Measurements from ENCODE around the gene RNF130. TPM values are rescaled to one million over a fixed set of nuclear protein-coding genes. Genes with fewer than 3 reads are reported as not detected.

RNF130 gene
- total RNA-seq, 2 donors from 2014 or later: 83.9 to 151 TPM

DNA sequence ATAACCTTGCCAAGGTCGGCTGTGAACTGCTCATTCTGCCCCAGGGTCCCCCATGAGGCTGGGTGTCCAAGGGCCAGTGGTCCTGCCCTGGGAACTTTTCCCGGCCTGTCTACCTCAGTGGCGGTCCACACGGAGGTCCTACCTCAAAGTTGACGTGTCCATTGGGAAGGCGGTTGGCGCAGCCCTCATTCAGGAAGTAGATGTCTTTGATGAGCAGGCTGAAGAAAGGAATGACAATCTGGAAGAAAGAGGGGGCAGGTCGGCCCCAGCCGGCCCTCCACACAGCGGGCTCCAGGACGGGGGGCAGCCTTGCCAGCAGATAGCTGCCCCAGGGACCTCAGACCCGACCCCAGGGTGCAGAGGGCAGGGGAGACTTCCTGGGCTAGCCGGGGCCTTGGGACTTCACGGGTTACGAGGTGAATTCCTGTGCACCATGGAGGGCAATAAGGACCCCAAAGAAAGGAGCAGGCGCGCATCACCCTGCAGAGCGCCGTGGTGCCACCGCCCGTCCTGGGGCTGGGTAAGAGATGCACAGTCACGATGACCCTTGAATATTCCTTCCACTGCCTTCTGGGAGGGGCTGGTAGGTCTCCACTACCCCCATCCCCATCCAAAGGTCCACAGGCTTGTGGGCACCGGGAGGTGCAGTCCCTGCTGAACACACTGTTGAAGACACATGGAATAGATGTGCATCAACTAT lies 42.9 kb upstream of the RNF130 start:
- TF ChIP-seq, protein P1, sequence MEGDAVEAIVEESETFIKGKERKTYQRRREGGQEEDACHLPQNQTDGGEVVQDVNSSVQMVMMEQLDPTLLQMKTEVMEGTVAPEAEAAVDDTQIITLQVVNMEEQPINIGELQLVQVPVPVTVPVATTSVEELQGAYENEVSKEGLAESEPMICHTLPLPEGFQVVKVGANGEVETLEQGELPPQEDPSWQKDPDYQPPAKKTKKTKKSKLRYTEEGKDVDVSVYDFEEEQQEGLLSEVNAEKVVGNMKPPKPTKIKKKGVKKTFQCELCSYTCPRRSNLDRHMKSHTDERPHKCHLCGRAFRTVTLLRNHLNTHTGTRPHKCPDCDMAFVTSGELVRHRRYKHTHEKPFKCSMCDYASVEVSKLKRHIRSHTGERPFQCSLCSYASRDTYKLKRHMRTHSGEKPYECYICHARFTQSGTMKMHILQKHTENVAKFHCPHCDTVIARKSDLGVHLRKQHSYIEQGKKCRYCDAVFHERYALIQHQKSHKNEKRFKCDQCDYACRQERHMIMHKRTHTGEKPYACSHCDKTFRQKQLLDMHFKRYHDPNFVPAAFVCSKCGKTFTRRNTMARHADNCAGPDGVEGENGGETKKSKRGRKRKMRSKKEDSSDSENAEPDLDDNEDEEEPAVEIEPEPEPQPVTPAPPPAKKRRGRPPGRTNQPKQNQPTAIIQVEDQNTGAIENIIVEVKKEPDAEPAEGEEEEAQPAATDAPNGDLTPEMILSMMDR (IDR thresholded peaks at IDR 0.05): no peak
- Histone ChIP-seq H3K27ac (no peak overlapping the region), H3K4me3 (no peak overlapping the region), H3K27me3 (replicated peaks; ENCODE audit: insufficient read depth) (no peaks in the 10 kb centered on the region), H3K9me3 (no peaks in the 10 kb centered on the region), H3K36me3 (no peaks in the 10 kb centered on the region), H3K4me1 (ENCODE audit: control insufficient read depth in 1 of 2, low read depth in 2 of 2) (no peaks in the 10 kb centered on the region)
- DNase-seq (ENCODE audit: low spot score) (no peak), ATAC-seq (ENCODE audit: insufficient number of reproducible peaks, low FRiP score, low read depth) (no peak)

DNA sequence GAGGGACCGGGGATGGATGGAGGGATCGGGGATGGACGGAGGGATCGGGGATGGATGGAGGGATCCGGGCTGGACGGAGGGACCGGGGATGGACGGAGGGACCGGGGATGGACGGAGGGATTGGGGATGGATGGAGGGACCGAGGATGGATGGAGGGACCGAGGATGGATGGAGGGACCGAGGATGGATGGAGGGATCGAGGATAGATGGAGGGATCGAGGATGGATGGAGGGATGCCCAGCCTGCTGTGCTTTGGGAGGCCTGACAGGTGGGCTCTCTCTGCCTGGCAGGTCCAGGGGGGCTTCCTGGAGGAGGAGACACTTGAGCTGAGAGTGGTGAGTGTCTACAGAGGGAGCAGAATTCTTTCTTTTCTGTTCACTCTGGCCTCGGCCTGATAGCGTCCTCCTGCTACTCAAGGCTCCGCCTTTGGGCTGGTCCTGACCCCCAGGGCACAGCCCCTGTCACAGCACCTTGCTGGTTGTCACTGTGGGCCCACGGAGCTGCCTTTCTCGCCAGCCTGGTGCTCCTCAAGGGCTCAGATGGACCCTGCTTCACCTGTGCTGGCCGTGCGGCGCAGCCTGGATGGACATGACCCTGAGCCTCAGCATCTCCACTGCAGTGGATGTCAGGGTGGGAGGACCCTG lies 42.2 kb upstream of the RNF130 start:
- no peak overlapping the region for H3K4me3 ChIP-seq
- no peak for ATAC-seq (ENCODE audit: insufficient number of reproducible peaks, low FRiP score, low read depth)
- H3K4me1 ChIP-seq (ENCODE audit: control insufficient read depth in 1 of 2, low read depth in 2 of 2): no peaks in the 10 kb centered on the region
- no peaks in the 10 kb centered on the region for H3K27me3 ChIP-seq (replicated peaks; ENCODE audit: insufficient read depth)
- H3K9me3 ChIP-seq: no peaks in the 10 kb centered on the region
- TF ChIP-seq, protein P1 (IDR thresholded peaks at IDR 0.05): no peak
- H3K36me3 ChIP-seq: no peaks in the 10 kb centered on the region
- no peak overlapping the region for H3K27ac ChIP-seq
- no peak for DNase-seq (ENCODE audit: low spot score)

DNA sequence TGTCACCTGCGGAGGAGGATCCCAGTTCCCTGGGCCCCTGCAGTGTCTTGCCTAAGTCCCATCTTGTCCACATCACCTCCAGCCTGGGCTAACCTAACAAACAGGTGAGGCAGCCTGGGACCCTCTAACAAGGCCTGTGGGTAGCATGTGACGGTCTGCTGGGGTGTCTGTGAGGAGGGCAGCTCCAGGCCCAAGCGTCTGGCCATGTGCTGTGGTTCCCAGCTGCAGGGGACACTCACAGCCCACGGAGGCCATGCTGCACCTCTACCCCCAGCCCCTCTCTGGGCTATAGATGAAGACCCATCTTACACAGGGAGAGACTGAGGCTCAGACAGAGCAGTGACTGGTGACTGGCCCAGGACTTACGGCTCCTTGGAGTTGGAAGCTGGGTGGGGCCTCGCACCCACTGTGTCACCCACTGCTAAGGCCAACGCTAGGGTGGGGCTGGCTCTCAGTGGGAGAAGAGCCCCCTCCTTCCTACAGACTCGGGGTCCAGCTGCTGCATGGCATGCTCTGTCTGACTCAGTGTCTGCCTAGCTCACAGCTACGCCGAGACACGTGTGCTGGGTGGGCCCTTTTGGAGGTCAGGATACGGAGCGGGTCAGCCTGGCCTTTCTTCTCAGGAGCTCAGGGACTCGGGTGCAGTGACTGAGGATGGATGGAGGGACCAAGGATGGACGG lies 40.8 kb upstream of the RNF130 start:
- ATAC-seq (ENCODE audit: insufficient number of reproducible peaks, low FRiP score, low read depth): no peak
- H3K27me3 ChIP-seq (replicated peaks; ENCODE audit: insufficient read depth): no peaks in the 10 kb centered on the region
- peaks cover 4% of the 10 kb centered on the region for H3K9me3 ChIP-seq
- TF ChIP-seq, protein P1 (IDR thresholded peaks at IDR 0.05): no peak
- no peak overlapping the region for H3K4me3 ChIP-seq
- no peaks in the 10 kb centered on the region for H3K36me3 ChIP-seq
- no peaks in the 10 kb centered on the region for H3K4me1 ChIP-seq (ENCODE audit: control insufficient read depth in 1 of 2, low read depth in 2 of 2)
- no peak for DNase-seq (ENCODE audit: low spot score)
- no peak overlapping the region for H3K27ac ChIP-seq

DNA sequence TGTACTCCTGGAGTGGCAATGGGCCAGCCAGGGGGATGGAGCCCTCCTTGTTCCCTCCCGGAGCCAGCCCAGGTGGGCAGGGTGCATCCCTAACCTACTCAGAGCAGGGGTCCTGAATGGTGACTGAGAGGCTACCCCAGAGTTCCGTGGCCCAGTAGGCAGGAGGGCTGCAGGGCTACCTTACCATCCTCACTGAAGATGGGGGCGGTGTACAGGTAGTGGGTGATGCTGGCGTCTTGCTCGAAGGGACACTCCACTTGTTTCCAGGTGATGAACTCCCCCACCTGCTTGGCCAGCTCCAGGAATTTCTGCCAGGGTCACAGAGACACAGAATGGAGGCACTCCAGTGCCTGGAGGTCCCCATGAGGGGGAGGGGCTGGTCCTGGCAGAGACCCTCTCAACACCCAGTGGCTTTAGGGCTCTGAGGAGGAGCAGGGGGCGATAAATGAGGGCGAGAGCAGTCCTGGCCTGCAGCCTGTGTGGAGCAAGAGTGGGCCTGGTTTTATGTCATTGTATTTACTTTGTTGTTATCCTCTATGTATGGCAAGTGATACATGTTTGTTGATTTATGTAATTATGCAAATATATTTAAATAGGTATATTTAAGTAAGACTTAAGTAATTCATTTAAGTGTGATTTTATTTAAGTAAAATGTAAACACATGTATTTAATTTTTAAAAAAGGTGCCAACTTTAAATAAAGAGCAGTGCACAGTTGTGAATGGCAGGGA lies 39.9 kb upstream of the RNF130 start:
- DNase-seq (ENCODE audit: low spot score): no peak
- no peak for ATAC-seq (ENCODE audit: insufficient number of reproducible peaks, low FRiP score, low read depth)

More for the DNA sequence above, 39.9 kb upstream of the RNF130 start:
- Histone ChIP-seq H3K4me1 (ENCODE audit: control insufficient read depth in 1 of 2, low read depth in 2 of 2) (no peaks in the 10 kb centered on the region), H3K4me3 (no peak overlapping the region), H3K9me3 (peaks cover 13% of the 10 kb centered on the region), H3K27me3 (replicated peaks; ENCODE audit: insufficient read depth) (no peaks in the 10 kb centered on the region), H3K27ac (no peak overlapping the region), H3K36me3 (no peaks in the 10 kb centered on the region)
- TF ChIP-seq, protein P1 (IDR thresholded peaks at IDR 0.05): no peak

All from thoracic aorta (tissue), 2 donors.